Caco-2 (cell line): ENCODE results near the gene PIGM. TPM values are rescaled to one million over a fixed set of nuclear protein-coding genes. Genes with fewer than 3 reads are reported as not detected.

ENCODE experiments used
- BruUV-seq: library from RNA; stranded (reverse); fragments of 400-500 nt; replicated peaks from 2 replicates; lab custom pipeline; 2021; lab: Mats Ljungman, UMichigan
- CTCF ChIA-PET: fragments of 300-600 bp; sonication (Branson Sonifier 250); formaldehyde crosslinking; loops from one replicate; lab custom pipeline; 2022; ENCODE audit warnings: antibody characterized with exemption; lab: Charles Lee
- POLR2A ChIA-PET: fragments of 300-600 bp; sonication (Branson Sonifier 250); formaldehyde crosslinking; loops from one replicate; lab custom pipeline; 2022; ENCODE audit warnings: antibody characterized with exemption; lab: Charles Lee
- DNase-seq, 2 experiments: peaks; one replicate each; pipeline versions ENCODE4 v3.0.0 to v3.0.0-alpha.2; 2020 to 2022
- H3K27me3 ChIP-seq: replicated peaks from 2 replicates; pipeline ENCODE4 v1.6.0; 2011; ENCODE audit warnings: low read length; ENCODE audit not compliant: control insufficient read depth, insufficient read depth
- H3K36me3 ChIP-seq: 2 replicates; pipeline ENCODE4 v1.5.1; 2011; ENCODE audit warnings: low read length; ENCODE audit not compliant: control insufficient read depth, insufficient read depth
- H3K4me1 ChIP-seq: fragments of 250-450 bp; sonication (Bioruptor Pico); 2 replicates; pipeline ENCODE4 v1.5.1; 2020; ENCODE audit warnings: mild to moderate bottlenecking
- H3K4me3 ChIP-seq: 2 replicates; pipeline ENCODE4 v1.5.1; 2011; ENCODE audit warnings: low read depth, mild to moderate bottlenecking, control low read depth, low read length
- H3K9me3 ChIP-seq: fragments of 250-450 bp; sonication (Bioruptor Pico); 2 replicates; pipeline ENCODE4 v1.5.1; 2020; ENCODE audit warnings: mild to moderate bottlenecking, moderate library complexity
- H3K27ac Mint-ChIP-seq: one replicate; pipeline ENCODE4 v1.8.0; 2022; ENCODE audit warnings: mixed read lengths; ENCODE audit not compliant: unreplicated experiment
- H3K27me3 Mint-ChIP-seq: one replicate; pipeline ENCODE4 v1.8.0; 2022; ENCODE audit warnings: mixed read lengths; ENCODE audit not compliant: insufficient read depth, unreplicated experiment
- H3K36me3 Mint-ChIP-seq: one replicate; pipeline ENCODE4 v1.8.0; 2022; ENCODE audit warnings: mild to moderate bottlenecking, mixed read lengths; ENCODE audit not compliant: insufficient read depth, unreplicated experiment
- H3K4me1 Mint-ChIP-seq: one replicate; pipeline ENCODE4 v1.8.0; 2022; ENCODE audit warnings: low read depth, mixed read lengths; ENCODE audit not compliant: unreplicated experiment
- H3K4me3 Mint-ChIP-seq: one replicate; pipeline ENCODE4 v1.8.0; 2022; ENCODE audit warnings: mild to moderate bottlenecking, moderate library complexity, mixed read lengths; ENCODE audit not compliant: unreplicated experiment
- H3K9me3 Mint-ChIP-seq: one replicate; pipeline ENCODE4 v1.8.0; 2022; ENCODE audit warnings: mixed read lengths; ENCODE audit not compliant: unreplicated experiment
- CTCF ChIP-seq, 2 experiments: fragments of 200-600 bp in 1 of 2; IDR thresholded peaks; 1 replicate in 1 of 2; 2 replicates in 1 of 2; pipeline versions ENCODE4 v1.5.1 to v1.8.0; 2011 to 2022; ENCODE audit warnings: antibody characterized with exemption in 1 of 2, control low read depth in 1 of 2, inconsistent platforms in 1 of 2, low read depth in 1 of 2, low read length in 1 of 2, mild to moderate bottlenecking in 1 of 2, moderate library complexity in 1 of 2; ENCODE audit not compliant: insufficient read depth in 1 of 2, severe bottlenecking in 1 of 2, unreplicated experiment in 1 of 2
- intact Hi-C: fragments of 100-400 bp; cut with micrococcal nuclease; formaldehyde crosslinking; loops from one replicate; pipeline ENCODE4 v1.10.0; 2022; ENCODE audit not compliant: unreplicated experiment
- total RNA-seq: library from RNA; stranded (reverse); gene quantifications from 2 replicates; pipeline ENCODE4 v1.2.3, GENCODE V29; 2022

The PIGM gene
- total RNA-seq, 1 experiment from 2014 or later = 5.5 TPM

GRCh38 chr1:159983681-159984080 lies 48.1 kb downstream of the PIGM start:
- H3K9me3 ChIP-seq = no peaks in the 10 kb centered on the region
- no peak overlapping the region for H3K4me3 Mint-ChIP-seq
- H3K4me1 Mint-ChIP-seq = peaks cover 10% of the 10 kb centered on the region
- POLR2A ChIA-PET = no interaction called here
- TF ChIP-seq CTCF (IDR thresholded peaks at IDR 0.05; ENCODE audit: insufficient read depth in 1 of 2, low read depth in 1 of 2, low read length in 1 of 2, severe bottlenecking in 1 of 2, unreplicated experiment in 1 of 2) = no peak
- no peaks in the 10 kb centered on the region for H3K9me3 Mint-ChIP-seq
- BruUV-seq = no TSS peak
- H3K27me3 Mint-ChIP-seq = no peaks in the 10 kb centered on the region
- no peaks in the 10 kb centered on the region for H3K36me3 ChIP-seq
- H3K36me3 Mint-ChIP-seq = no peaks in the 10 kb centered on the region
- no peak for DNase-seq
- H3K4me3 ChIP-seq = no peak overlapping the region
- intact Hi-C loops = no loop called here
- CTCF ChIA-PET = no interaction called here
- no peaks in the 10 kb centered on the region for H3K27me3 ChIP-seq
- H3K4me1 ChIP-seq = no peaks in the 10 kb centered on the region
- no peak overlapping the region for H3K27ac Mint-ChIP-seq

GRCh38 chr1:159982280-159982679 lies 49.5 kb downstream of the PIGM start:
- Mint-ChIP-seq H3K4me1 (peaks cover 10% of the 10 kb centered on the region), H3K9me3 (no peaks in the 10 kb centered on the region), H3K27ac (no peak overlapping the region), H3K4me3 (no peak overlapping the region), H3K36me3 (no peaks in the 10 kb centered on the region), H3K27me3 (no peaks in the 10 kb centered on the region)
- Histone ChIP-seq H3K9me3 (no peaks in the 10 kb centered on the region), H3K4me3 (no peak overlapping the region), H3K4me1 (no peaks in the 10 kb centered on the region), H3K36me3 (no peaks in the 10 kb centered on the region), H3K27me3 (no peaks in the 10 kb centered on the region)
- TF ChIP-seq CTCF (IDR thresholded peaks at IDR 0.05; ENCODE audit: insufficient read depth in 1 of 2, low read depth in 1 of 2, low read length in 1 of 2, severe bottlenecking in 1 of 2, unreplicated experiment in 1 of 2) = no peak
- BruUV-seq = no TSS peak
- no peak for DNase-seq
- intact Hi-C loops = no loop called here
- POLR2A ChIA-PET = no interaction called here
- CTCF ChIA-PET = no interaction called here

- no peaks in the 10 kb centered on the region for H3K4me1 ChIP-seq
- H3K4me1 Mint-ChIP-seq = peaks cover 10% of the 10 kb centered on the region
- no TSS peak for BruUV-seq
- TF ChIP-seq CTCF (IDR thresholded peaks at IDR 0.05; ENCODE audit: insufficient read depth in 1 of 2, low read depth in 1 of 2, low read length in 1 of 2, severe bottlenecking in 1 of 2, unreplicated experiment in 1 of 2) = no peak
- ChIA-PET POLR2A (no interaction called here), CTCF (no interaction called here)
- no peaks in the 10 kb centered on the region for H3K9me3 ChIP-seq
- DNase-seq = no peak
- no peaks in the 10 kb centered on the region for H3K9me3 Mint-ChIP-seq
- no peaks in the 10 kb centered on the region for H3K36me3 ChIP-seq
- intact Hi-C loops = no loop called here
- H3K27me3 Mint-ChIP-seq = no peaks in the 10 kb centered on the region
- H3K4me3 ChIP-seq = no peak overlapping the region
- H3K27me3 ChIP-seq = no peaks in the 10 kb centered on the region
- no peaks in the 10 kb centered on the region for H3K36me3 Mint-ChIP-seq
- no peak overlapping the region for H3K27ac Mint-ChIP-seq
- no peak overlapping the region for H3K4me3 Mint-ChIP-seq
Measured at GRCh38 chr1:159981351-159982055, 50.3 kb downstream of the PIGM start.
